Measurements from ENCODE around the gene SYT9.

The SYT9 gene

GRCh38 chr11:7471071-7471470, 219.4 kb downstream of the SYT9 start:
- no peak for DNase-seq (ENCODE audit: low read depth)

GRCh38 chr11:7473717-7474116, 222.0 kb downstream of the SYT9 start:
- no peak for DNase-seq (ENCODE audit: low read depth)

GRCh38 chr11:7480113-7480512, 228.4 kb downstream of the SYT9 start:
- DNase-seq (ENCODE audit: low read depth): no peak

GRCh38 chr11:7484131-7484530, 232.4 kb downstream of the SYT9 start:
- DNase-seq (ENCODE audit: low read depth): no peak

GRCh38 chr11:7484645-7485044, 232.9 kb downstream of the SYT9 start:
- DNase-seq (ENCODE audit: low read depth): no peak

- no peak for DNase-seq (ENCODE audit: low read depth)
These were observed 233.7 kb downstream of the SYT9 start, which contains the start of gene OLFML1 for GRCh38 chr11:7485186-7486097. Gene OLFML1 (plus strand): TSS chr11:7485506. CDS start chr11:7485876, 370 bp downstream.

- no peak for DNase-seq (ENCODE audit: low read depth)
These were observed 234.5 kb downstream of the SYT9 start for GRCh38 chr11:7486098-7486780.

- no peak for DNase-seq (ENCODE audit: low read depth)
These were observed 235.1 kb downstream of the SYT9 start for GRCh38 chr11:7486781-7487140.

- DNase-seq (ENCODE audit: low read depth): no peak
These were observed 235.7 kb downstream of the SYT9 start for GRCh38 chr11:7487360-7487759.

- DNase-seq (ENCODE audit: low read depth): no peak
These were observed 237.0 kb downstream of the SYT9 start for GRCh38 chr11:7488681-7489080.

- DNase-seq (ENCODE audit: low read depth): no peak
These were observed 237.7 kb downstream of the SYT9 start for GRCh38 chr11:7489376-7489775.

- DNase-seq (ENCODE audit: low read depth): no peak
These were observed 238.3 kb downstream of the SYT9 start for GRCh38 chr11:7490054-7490453.

GRCh38 chr11:7490535-7490934, 238.8 kb downstream of the SYT9 start:
- no peak for DNase-seq (ENCODE audit: low read depth)

GRCh38 chr11:7492253-7492652, 240.5 kb downstream of the SYT9 start:
- no peak for DNase-seq (ENCODE audit: low read depth)

- no peak for DNase-seq (ENCODE audit: low read depth)
These were observed 242.0 kb downstream of the SYT9 start for GRCh38 chr11:7493670-7494069.

- no peak for DNase-seq (ENCODE audit: low read depth)
These were observed 242.5 kb downstream of the SYT9 start for GRCh38 chr11:7494086-7494745.

- no peak for DNase-seq (ENCODE audit: low read depth)
These were observed 244.3 kb downstream of the SYT9 start for GRCh38 chr11:7495882-7496551.

- DNase-seq (ENCODE audit: low read depth): no peak
These were observed 246.5 kb downstream of the SYT9 start for GRCh38 chr11:7498193-7498592.

GRCh38 chr11:7499081-7499480, 247.4 kb downstream of the SYT9 start:
- DNase-seq (ENCODE audit: low read depth): no peak

- DNase-seq (ENCODE audit: low read depth): no peak
These were observed 248.5 kb downstream of the SYT9 start for GRCh38 chr11:7500251-7500650.

GRCh38 chr11:7501251-7501650, 249.5 kb downstream of the SYT9 start:
- DNase-seq (ENCODE audit: low read depth): no peak

- no peak for DNase-seq (ENCODE audit: low read depth)
These were observed 250.2 kb downstream of the SYT9 start for GRCh38 chr11:7501894-7502293.

Data from CMK (cell line).